HG02973 (cell line): ENCODE data around the gene ARL14.

Experiments used
- ATAC-seq: cut with Tn5 transposase; IDR thresholded peaks from one replicate; pipeline ENCODE4 v1.9.1; 2021; ENCODE audit warnings: moderate library complexity; ENCODE audit not compliant: unreplicated experiment

The ARL14 gene

DNA sequence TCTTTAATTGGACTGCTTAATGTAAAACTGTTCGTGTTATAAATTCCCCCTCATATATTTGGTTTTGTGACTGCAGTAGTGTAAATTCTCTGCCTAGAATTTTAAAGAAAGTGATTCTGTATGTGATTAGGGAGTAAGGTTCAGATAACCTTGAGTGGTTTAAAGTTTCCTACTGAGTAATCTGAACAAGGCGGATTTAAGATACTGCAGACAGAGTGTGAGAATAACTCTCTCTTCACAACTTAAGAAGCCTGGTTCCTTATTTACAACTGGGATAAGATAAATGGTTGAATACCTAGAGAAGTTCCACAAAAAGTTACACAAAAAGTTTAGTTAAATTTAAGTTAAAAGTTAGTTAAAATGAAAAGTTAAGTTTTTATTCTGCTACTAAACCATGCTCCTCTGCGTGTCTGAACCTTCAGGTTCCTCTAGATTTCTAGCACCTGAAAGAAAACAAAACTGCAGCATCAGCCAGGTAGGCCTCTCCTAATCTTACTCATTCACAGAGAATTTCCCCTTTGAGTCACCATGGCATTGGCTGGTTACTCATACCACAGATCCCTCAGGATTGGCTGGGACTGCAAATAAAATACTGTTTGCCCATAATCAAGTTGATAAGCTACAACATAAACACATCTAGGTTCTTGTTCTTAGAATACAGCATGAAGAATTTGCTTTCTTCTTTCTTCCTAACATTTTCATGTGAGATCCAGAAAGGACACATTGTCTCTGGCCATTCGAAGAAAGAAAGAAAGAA is at the start of gene ARL14:
ARL14 (plus strand) TSS at position 614 of the 757 bp plus-strand sequence. CDS start 187 bp downstream, outside the sequence.
- ATAC-seq, result no peak

DNA sequence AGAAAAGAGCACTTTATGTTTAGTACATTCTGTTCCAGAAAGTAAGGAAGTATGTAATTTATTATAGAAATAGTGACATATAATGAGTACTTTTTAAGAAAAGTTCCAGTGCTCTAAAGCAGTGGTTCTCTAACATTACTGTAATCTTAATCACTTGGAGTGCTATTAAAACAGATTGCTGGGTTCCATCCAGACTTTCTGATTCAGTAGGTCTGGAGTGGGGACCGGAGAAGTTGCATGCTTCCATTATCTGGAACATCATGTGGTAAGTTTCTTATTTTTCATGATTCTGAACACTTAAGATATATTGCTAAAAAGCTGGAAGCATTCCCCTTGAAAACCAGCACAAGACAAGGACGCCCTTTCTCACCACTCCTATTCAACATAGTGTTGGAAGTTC is 47.5 kb upstream of the ARL14 start:
- ATAC-seq, result no peak

DNA sequence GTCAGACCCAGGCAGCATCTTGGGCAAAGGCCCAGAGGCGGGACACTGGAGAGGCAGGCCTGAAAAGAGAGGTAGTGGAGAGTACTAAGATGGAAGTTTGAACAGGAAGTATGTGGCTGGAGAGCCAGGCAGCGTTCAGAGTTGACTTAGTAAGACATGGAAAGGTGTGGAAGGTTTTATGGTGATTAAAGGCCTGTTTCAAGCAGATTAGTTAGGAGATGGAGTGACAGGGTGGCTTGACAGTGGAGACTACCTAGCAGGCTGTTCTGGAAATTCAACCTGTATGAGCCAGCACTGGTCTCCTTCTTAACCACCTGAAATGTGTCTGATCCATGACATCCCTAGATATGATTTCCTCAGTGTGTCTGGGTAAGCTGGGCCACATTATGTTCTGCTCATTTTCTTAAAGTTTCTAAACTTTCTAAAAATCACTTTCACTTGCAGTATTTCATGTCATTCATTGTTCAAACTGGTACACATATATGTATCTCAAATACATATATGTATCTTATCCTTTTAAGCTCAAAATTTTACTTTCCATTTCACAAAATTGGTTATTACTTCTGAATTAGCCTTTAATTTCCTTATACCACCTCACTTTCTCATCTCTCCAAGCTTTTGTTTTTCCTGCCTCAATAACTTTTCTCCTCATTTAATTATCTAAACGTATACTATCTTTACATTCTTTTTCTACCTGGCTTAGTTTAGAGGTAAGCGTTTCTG is 43.4 kb upstream of the ARL14 start:
- ATAC-seq, result no peak

DNA sequence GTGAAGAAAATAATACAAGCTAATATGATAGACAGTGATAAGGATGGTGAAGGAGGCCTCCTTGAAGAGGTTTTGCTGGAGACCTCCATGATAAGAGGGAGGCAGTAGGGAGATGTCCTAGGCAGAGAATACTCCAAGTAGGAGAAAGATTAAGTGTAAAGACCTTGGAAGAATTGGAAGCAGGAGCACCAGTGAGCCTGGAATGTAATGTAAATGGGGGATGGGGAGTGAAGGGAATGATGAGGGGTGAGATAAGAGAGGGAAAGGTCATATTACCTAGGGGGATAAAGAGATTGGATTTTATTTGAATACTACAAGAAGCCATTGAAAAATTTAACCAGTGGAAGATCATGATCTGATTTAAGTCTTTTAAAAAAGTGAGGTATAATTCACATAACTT is 41.7 kb upstream of the ARL14 start:
- no peak for ATAC-seq

DNA sequence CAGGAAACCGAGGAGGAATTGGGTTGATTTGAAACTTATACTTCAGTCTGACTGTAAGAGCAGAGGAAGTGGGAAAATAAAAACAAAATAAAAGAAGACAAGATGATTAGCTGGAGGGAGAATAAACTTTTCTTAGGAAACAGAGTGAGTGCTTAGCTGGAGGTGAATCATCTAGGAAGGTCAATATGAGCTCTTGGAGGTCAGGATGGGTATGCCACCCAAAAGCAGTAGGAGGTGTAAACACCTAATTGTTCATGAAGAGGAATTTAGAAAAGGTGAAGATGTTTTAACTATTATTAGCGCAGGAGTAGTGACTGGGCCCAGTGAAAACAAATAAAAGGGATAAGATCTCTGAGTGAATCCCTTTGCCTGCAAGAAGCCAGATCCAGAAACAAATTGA is 39.9 kb upstream of the ARL14 start:
- no peak for ATAC-seq

DNA sequence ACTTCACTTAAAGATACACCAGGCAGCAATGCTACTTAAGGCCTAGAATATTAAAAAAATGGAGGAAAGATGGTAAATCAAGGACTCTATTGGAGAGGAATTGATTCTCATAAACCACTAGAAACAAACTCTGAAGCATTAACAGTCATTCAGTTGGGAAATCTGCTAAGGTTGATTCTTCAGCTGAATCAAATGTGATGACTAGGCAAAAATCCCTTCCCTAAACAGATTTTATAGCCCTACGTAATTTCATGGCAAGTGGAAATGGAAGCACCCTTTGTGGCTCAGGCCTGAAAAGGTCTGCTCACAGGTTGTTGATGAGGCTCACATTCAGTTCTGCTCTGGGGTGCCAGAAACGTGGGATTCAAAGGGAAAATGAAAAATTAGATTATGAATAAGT is 38.8 kb upstream of the ARL14 start:
- ATAC-seq, result no peak

DNA sequence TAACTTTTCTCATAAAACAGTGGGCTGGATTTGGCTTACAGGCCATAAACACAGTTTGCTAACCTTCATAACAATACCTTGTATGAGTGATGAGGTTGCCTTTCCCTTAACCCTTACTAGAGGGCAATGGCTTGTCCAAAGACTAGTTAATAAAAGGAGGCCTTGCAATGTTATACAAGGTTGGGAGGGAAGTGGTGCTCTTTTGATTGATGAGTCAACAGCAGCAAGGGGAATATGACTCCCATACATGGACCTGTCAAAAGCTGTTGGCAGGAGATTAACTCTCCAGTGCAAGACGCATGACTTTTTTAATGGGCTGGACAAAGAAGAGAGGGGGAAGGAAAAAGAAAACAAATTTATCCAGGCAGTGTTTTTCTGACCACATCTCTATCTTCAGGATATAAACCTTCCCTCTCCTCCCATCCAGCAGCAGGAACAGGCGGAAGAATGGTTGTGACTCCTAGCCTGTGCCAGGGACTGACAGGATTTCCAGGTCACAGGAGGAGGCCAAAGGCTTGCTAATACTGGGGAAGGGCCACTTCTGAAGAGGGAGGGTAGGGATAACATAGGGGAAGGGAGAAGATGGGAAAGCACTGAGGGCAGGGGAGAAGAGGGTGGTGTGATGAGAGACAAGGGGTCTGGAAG is 35.2 kb upstream of the ARL14 start:
- no peak for ATAC-seq

DNA sequence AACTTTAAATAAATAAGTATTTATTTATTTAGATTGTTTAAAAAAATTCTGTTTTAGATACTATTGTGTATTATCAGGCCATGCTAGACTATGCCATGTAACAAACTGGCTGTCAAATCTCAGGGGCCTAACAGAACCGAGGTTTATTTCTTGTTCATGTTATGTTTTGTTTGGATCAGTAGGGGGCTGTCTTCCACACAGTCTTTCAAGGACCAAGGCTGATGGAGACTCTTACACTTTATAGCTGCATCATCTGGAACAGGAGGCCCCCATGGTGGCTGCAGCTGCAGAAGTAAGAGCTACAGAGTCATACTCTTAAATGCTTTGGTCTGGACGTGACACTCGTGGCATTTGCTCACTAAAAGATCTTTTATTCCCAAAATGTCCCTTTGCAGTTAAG is 33.0 kb upstream of the ARL14 start:
- ATAC-seq, result no peak

DNA sequence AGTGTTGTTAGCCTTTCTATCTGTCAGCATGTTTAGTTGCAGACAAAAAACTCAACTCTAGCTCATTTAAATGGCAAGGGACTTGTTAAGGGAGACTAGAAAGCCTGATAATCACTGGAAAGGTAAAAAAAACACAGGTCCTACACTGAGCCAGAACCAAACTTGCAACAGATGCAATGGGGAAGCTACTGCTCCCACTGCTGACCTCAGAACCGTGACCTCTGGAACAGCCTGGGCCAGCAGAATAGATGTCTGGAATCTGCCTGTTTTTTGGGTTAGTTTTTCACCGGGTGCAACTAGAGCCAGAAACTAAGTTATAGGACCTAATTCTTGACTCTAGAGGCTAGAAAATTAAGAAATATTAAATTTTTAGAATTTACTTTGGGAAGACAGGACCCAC is 32.5 kb upstream of the ARL14 start:
- ATAC-seq, result no peak

DNA sequence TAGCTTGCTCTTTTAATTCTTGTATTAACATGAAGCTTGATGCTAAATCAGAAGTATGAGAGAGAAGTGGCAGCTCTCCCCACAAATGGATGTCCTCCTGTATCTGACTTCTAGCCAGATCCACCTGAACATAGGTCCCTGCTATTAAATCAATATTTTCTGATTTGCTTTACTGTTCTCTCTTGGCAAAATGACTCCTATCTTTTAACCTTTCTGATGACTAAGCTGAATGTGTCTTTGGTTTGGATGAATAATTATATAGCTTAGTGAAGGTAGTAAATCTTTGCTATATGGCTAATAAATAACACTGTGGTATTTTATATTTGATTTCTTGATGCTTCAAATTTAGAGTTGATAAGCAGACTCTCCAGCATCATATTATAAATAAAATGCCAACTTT is 28.3 kb upstream of the ARL14 start:
- no peak for ATAC-seq

DNA sequence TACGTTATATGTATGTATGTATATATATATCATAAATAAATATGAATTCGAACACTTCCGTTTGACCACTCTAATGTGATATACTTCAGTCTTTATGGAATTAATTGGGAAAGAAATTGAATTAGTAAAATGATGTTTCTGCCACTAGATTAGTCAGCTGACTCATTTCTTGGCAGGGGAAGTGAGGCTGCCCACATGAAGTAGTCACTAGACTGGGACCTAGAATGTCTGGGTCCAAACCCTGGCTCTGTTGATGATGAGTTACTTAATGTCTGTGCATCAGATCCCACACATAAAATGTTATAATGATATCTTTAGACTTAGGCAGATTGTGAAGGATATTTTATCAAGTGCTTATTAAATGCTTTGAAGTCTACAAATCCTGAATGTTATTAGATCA is 27.4 kb upstream of the ARL14 start:
- no peak for ATAC-seq

DNA sequence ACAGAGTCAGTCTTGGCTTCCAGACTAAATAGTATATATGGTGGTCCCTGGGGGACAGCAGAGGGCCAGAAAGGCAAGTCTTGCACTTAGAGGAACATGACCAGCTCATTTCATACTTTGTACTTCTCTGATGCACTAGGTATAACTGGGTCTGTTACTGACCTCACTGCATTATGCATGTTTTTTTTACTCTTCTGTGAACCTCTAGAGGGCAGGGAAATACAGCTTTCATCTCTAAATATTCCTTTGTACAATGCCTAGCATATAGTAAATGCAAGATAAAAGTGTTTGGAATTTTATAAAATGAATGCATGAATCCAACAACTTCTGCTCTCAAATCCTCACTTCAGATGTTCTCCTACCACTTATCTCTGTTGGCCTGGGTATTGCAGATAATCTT is 23.4 kb upstream of the ARL14 start:
- no peak for ATAC-seq

DNA sequence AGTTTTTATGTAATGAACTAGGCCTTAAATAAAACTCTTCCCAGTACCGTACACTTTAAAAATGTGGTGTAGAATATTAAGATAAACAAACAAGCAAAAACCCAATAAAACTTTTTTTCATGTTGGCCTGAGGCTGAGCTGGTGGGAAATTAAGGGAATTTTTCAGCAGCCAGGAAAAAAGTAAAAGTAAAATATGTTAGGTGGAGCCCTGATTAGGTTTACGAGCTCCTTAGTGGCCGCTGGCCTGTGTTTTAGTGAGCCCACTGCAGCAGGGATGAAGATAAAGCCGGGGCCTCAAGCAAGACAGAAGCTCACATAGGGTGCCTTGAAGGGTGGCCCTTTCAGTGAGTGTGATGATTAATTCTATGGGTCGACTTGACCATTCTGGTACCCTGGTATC is 16.1 kb upstream of the ARL14 start:
- no peak for ATAC-seq

DNA sequence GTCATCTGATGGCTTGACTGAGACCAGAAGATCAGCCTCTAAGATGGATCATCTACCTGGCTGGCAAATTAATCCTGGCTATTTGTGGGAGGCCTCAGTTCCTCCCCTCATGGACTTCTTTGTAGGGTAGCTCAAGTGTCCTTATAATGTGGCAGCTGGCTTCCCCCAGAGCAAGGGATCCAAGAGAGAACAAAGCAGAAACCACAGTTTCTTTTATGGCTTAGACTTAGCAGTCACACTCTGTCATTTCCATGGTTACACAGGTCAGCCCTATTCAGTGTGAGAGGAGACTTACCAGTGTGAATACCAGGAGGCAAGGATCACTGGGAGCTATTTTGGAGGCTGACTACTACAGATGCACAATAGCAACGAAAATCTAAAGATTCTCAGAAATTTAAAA is 15.3 kb upstream of the ARL14 start:
- no peak for ATAC-seq

DNA sequence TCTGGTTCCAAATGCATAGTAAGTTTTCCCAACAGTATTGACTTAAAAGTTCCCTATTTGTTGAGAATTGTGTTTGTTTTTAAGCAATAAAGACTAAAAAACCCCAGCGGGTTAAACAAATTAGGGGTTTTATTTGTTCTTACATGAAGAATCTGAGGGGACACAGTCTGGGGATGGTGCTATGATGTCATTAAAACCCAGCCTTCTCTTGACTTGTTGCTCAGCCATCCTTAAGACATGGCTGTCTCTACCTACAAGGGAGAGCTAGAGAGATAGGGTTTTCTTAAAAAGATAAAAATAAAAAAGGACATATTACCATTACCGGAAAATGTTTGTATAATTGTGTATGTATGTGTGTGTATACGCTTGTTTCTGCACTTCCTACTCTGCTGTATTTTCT is 11.7 kb upstream of the ARL14 start:
- ATAC-seq, result no peak

DNA sequence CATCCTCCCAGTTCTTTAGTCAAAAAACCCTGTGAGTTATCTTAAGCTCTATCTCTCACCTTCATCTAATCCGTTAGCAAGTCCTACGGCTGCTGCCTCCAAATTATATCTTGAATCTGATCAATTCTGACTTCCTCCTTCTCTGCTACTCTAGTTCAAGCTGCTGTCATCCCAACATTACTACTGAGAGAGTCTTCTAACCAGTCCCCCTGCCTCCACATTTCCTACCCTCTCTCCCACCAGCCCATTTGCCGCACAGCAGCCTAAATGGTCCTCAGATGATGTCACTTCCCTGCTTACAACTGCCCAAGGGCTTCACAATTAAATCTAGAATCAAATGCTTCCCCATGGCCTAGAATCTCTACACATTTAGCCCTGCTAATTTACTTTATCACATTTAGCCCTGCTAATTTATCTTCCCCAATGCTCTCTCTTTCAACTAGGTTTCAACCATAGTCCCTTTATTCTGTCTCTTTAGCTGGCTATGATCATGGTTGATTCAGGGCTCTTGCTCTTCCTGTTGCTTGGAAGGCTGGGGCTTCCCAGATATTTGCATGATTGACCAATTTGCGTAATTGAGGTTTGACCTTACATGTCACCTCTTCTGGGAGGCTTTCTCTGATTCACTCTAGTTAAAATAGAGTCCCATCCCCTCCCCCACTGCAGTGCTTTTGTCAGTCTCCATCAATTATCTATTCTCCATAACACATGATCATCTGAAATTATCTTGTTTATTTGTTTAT is 11.0 kb upstream of the ARL14 start:
- peak; percentile 87 for ATAC-seq

DNA sequence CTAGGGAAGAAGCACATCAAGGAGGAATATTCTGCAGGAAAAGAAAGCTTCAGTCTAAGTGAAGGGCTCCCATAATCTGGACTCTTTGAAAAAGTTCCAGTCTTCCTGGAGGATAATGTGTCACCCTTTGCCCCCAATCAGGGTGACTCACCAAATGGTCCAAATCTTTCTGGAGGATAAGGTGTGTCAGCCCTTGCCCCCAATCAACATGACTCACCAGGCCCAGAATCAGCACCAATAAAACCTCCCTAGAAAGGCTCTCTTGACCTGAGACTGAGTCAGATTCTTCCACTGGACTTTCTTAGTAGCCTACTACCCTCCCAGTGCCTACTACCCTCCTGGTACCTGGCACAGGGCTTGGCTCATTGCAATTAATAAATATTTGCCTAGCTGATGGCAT is 9.5 kb upstream of the ARL14 start:
- ATAC-seq, result no peak

DNA sequence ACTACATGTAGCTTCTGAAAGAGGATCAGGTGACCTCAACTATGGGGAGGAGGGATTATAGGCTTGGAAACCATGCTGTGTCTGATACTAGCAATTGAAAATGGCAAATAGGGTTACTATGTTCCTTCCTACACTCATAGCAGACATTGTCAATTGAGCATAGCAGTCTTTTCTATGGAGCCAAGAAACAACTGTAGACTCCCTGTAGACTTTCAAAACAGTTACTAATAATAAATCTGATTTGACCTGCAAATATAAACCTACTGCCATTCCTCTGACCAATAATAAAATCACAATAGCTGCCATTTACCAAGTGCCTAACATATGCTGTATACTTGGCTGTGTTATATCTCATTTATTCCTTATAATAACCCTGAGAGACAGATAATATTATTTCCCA is 8.5 kb upstream of the ARL14 start:
- ATAC-seq, result no peak

DNA sequence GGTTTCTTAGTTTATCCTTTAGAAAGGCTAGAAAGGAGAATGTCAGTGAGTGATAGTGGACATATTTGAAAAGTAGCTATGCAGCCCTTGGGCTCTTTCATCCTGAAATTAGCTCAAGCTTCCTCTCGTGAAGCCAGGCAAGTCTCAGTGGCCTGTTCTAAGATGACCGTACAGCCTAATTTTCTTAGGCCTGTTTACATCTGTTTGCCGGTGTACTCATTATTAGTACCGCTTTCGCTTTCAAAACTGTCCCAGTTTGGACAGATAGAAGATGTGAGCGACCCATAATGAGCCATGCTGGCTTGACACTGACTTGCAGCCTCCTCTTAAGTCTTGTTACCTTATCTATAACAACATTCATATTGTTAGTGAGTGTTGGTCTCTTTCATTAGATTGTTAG is 5.7 kb upstream of the ARL14 start:
- peak; percentile 96 for ATAC-seq

DNA sequence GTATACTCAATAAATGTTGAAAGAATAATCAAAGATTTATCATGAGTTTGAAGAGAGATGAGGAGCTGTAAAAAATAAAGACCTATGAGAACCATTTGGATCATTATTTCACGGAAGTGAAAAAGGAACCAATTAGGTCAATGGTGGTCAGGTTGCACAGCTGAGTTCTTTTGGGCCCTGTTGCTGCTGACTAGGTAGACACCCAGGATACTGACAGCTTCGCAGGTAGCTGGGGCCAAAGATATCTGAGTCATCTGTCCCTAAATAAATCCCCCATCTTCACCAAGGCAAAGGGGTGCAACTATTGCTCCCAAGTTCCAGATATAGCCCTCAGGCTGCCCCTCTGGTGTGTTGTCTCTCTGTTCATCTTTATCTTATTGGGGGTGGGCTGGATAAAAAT is 5.0 kb upstream of the ARL14 start:
- ATAC-seq, result no peak

DNA sequence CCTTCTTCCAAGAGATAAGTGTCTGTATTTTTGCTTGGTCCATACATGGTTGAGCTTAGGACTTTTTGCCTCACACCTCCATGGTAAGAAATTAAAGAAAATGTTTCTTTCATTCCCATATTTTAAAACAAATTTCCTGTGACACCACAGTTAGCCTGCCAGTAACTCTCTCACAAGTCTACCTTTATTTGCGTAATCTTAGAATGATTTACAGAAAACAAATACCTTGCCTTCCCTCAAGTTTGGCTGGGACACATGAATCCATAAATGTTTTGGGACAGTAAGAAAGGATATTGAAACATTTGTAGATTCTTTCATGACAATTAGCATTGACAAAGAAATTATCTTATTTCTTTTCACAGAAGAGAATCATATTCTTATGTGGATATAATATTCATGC is 3.8 kb upstream of the ARL14 start:
- ATAC-seq, result no peak
